ENCODE data around the gene PRR11.
"Not testable (repeated sequence)": the region's sequence is repeated elsewhere in the genome, so short reads cannot be mapped to it uniquely, and the experiment has no call there.

Gene PRR11

GRCh38 chr17:59152925-59153324 is 2.6 kb upstream of the PRR11 start:
- no peak for DNase-seq

DNA sequence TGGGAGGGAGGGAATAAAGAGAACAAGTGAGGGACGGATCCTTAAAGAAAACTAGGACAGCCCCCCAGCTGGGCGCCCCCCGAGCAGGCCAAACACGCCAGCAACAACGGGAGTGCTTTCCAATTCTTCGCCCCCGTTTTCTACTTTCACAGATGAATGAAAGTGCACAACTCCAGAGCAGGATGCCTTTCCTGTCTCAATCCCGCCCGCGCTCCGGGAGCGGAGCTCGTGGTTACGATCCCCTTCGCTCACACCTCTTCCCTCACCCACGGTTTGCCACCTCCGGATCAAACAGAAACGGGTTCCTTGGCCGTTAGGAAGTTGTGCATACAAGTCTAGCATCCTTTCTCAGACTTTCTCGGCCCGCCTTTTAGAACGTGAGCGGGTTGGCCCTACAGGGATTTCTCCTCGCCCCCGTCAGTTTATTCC is 1.2 kb upstream of the PRR11 start:
- DNase-seq, result peak; percentile 20

GRCh38 chr17:59154721-59155438 is 666 bp upstream of the PRR11 start, which contains the start of gene SKA2:
SKA2 (minus strand) TSS chr17:59155186; CDS start chr17:59155163, 23 bp downstream.
- peak; percentile 96 for DNase-seq

DNA sequence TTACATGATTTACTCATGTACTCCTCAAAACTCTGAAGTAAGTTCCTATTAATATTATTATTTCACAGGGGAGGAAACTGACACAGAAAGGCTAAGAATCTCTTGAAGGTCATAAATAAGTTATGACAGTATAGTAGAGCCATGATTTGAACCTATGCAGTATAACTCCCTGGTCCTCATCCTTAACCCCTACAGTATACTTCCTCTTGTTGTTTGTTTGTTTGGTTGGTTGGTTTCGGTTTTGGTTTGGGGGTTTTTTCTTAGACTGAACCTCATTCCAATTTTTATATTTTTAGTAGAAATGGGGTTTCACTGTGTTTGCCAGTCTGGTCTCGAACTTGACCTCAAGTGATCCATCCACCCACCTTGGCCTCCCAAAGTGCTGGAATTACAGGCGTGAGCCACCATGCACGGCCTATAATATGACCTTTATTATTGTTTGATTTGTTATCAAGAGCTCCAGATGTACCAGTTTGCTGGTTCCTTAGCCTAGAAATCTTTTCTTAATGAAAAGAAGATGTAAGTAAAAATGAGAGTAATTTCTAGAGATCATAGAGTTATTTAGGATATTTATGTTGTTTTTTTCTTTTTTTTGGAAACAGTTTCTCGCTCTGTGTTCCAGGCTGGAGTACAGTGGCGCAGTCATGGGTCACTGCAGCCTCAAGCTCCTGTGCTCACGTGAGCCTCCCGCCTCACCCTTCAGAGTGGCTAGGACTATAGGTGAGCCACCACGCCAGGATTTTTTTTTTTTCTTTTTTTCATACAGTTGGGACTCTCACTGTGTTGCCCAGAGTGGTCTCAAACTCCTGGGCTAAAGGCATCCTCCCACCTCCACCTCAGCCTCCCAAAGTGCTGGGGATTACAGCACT is 4.8 kb downstream of the PRR11 start:
- DNase-seq, result no peak

GRCh38 chr17:59161477-59161876 is 5.9 kb downstream of the PRR11 start:
- no peak for DNase-seq

DNA sequence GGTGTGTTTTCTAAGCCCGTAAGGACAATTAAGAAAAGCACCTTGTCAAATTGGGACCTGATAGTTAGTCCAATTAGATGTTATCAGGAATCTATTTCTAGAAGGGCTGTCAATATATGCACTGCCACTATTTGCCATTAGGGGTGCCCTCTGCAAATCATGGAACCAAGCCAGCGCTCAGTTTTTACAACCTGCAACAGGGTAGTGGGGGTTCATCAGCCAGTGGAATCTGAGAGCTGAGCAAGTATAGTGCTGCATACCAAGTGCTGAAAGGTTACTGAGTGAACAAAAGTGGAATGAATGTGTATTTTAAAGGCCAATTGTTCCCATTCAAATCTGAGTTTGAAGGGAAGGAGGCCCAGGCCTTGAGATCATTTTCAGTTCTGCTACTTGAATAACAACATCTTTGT is 10.4 kb downstream of the PRR11 start:
- DNase-seq, result peak; percentile 13

- no peak for DNase-seq
Measured at GRCh38 chr17:59167571-59168001, 12.0 kb downstream of the PRR11 start.

DNA sequence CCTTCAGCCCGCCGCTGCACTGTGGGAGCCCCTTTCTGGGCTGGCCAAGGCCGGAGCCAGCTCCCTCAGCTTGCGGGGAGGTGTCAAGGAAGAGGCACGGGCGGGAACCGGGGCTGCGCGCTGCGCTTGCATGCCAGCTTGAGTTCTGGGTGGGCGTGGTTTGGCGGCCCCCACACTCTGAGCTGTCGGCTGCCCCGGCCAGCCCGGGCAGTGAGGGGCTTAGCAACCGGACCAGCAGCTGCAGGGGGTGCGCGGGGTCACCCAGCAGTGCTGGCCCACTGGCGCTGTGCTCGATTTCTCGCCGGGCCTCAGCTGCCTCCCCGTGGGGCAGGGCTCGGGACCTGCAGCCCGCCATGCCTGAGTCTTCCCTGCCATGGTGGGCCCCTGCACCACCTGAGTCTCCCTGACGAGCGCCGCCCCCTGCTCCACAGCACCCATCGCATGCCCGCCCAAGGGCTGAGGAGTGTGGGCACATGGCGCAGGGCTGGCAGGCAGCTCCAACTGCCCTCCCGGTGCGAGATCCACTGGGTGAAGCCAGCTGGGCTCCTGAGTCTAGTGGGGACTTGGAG is 17.0 kb downstream of the PRR11 start:
- no peak for DNase-seq

- no peak for DNase-seq
Measured at GRCh38 chr17:59174671-59175070, 19.1 kb downstream of the PRR11 start.

GRCh38 chr17:59175076-59175475 is 19.5 kb downstream of the PRR11 start:
- no peak for DNase-seq

DNA sequence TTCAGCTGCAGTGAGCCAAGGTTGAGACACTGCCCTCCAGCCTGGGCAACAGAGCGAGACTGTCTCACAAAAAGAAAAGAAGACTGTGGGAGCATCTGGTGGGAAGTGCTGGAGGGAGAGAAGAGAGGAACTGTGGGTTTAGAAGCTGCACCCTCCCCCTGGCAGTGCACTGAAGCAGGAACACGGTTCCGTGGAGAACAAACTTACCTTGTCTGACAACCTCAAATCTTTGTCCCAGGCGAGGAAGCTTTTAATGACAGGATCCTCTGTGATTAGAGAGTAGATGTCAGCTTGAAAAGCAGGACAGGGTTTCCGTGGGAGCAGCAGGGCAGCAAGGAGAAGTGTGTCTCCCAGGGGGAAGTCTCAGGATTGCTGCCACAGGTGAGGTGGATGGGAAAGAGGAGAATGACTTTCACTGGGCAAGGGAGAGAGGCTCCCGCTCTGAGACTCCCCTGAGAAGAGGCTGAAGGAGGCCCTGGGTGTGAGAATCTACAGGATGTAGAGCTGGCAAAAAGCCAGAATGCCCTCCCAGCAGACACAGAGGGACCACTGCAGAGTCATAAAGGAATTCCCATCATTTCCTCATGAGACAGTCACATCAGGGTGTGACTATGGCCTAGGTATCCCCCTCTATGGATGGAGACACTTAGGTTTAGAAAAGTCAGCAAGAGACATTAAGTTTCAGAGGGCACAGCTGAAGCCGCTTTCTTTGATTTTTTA is 22.9 kb downstream of the PRR11 start:
- no peak for DNase-seq

DNA sequence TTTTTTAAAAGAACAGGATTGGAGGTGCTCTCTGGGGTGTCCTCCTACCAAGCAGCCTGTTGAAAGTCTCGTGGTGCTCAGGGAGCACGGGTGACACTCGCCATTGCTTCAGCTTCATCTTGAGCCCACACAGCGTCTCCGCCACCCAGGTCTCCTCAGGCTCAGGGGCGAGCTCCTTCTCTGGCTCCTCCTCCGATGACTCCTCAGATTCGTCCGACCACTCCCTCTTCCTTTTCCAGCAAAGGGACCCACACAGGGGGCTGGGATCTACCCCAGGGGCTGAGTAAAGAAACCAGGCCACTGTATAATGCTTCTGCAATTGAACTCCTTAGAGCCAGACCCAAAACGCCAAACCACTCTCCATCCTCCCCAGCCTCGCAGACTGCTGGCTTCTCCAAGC is 24.1 kb downstream of the PRR11 start:
- DNase-seq, result not testable (repeated sequence)

GRCh38 chr17:59180626-59181025 is 25.1 kb downstream of the PRR11 start:
- no peak for DNase-seq

GRCh38 chr17:59181481-59181880 is 25.9 kb downstream of the PRR11 start:
- DNase-seq, result no peak

GRCh38 chr17:59185997-59186396 is 30.5 kb downstream of the PRR11 start:
- no peak for DNase-seq

DNA sequence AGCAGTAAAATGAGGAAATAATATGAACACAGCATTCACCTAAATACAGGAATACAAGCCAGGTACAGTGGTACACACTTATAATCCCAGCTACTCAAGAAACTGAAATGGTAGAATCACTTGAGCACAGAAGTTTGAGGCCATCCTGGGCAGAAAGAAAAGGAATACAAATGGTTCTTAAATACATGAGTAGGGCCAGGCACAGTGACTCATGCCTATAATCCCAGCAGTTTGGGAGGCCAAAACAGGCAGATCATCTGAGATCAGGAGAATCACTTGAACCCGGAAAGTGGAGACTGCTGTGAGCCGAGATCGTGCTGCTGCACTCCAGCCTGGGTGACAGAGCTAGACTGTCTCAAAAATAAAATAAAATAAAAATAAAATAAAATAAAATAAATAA is 31.3 kb downstream of the PRR11 start:
- no peak for DNase-seq

DNA sequence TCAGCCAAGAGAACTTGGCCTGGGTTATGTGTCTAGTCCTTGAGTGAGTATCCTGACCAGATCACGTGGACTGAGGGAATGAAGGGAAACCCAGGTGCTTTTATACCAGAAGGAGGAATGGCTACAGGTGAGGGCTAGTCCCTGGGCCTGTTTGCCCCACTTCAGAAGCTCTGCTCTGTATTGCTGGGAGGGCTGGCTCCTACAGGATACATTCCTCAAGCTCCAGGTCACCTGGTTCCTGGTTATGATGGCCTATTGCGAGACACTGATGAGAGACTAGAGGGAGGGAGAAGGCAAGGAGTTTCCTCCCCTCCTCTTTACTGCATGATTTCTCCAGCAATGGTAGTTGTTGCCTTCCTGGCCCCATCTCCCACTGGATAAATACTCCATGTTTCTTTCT is 35.3 kb downstream of the PRR11 start:
- DNase-seq, result no peak

- no peak for DNase-seq
Measured at GRCh38 chr17:59193336-59193862, 37.9 kb downstream of the PRR11 start.

DNA sequence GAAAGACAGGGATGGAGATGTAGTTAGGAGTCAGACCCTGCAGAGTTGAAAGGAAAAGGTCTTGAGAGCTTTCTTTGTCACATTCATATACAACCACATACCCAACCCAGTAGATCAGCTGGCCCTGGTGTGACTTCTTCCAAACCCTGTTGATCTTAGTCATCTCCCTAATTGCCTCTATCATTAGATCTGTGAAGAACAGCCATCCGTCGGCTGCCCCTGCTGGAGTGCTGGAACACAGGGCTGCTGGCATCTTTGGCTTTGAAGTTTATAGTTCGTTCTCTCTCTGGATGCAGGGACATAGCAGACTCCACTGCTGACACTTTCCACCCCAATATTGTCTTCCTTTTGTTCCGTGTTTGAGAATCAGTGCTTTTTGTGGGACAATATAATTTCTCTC is 43.9 kb downstream of the PRR11 start:
- no peak for DNase-seq

DNA sequence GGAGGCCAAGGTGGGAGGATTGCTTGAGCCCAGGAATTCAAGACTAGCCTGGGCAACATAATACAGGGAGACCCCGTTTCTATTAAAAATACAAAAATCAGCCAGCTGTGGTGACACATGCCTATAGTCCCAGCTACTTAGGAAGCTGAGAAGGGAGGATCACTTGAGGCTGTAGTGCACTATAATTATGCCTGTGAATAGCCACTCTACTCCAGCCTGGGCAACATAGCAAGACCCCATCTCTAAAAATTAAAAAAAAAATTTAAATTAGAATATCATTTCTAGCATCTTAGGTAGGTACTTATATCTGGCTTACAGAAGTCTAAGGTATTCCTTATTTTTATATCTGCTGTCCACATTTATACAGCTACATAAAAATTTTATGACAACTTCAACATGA is 46.8 kb downstream of the PRR11 start:
- DNase-seq, result no peak

GRCh38 chr17:59219370-59219769 is 63.8 kb downstream of the PRR11 start:
- no peak for DNase-seq

- no peak for DNase-seq
Measured at GRCh38 chr17:59219992-59220327, 64.4 kb downstream of the PRR11 start.

Data from activated gamma-delta T cell treated with Interleukin-2 at 50 U/mL for 16 hours (primary cell).